ENCODE measurements around the gene TNFRSF17.
A peak's percentile ranks its signal among the peaks of the same experiment; 100 is the strongest.

Gene TNFRSF17

GRCh38 chr16:12006637-12007036 lies 41.6 kb downstream of the TNFRSF17 start:
- no peak for DNase-seq

- DNase-seq, result peak in 3 of 4 experiments; percentile 46 to 65 (median 62)
Observed at GRCh38 chr16:12009462-12009861, 44.5 kb downstream of the TNFRSF17 start.

GRCh38 chr16:12009922-12010321 lies 44.9 kb downstream of the TNFRSF17 start:
- DNase-seq, result no peak

- DNase-seq, result peak; percentile 67 to 90 (median 82)
Observed at GRCh38 chr16:12010388-12011251, 45.6 kb downstream of the TNFRSF17 start.

- no peak for DNase-seq
Observed at GRCh38 chr16:12011565-12011964, 46.6 kb downstream of the TNFRSF17 start.

GRCh38 chr16:12016291-12016947 lies 51.4 kb downstream of the TNFRSF17 start:
- no peak for DNase-seq

- no peak for DNase-seq
Observed at GRCh38 chr16:12017558-12017957, 52.5 kb downstream of the TNFRSF17 start.
